Stimulated activated CD8-positive, alpha-beta memory T cell treated with anti-CD3 and anti-CD28 coated beads, Interleukin-7, amount 100 ng/mL, for 4 hours (primary cell): ENCODE results near the gene HARBI1.

Source experiments
- DNase-seq, 2 donors: peaks; one replicate each; pipeline ENCODE4 v3.0.0-alpha.2; 2020; ENCODE audit warnings: low read depth in 2 of 2

HARBI1 gene

GRCh38 chr11:46617134-46617971 is at the start of gene HARBI1, which contains the start of gene ATG13:
HARBI1 (minus strand) TSS chr11:46617227; CDS start chr11:46616237, 990 bp downstream.
ATG13 (plus strand) TSS chr11:46617553; CDS start chr11:46644292, 26,739 bp downstream.
- peak; percentile 87 to 93 for DNase-seq

- DNase-seq, result no peak
Observed at GRCh38 chr11:46666516-46666915, 49.5 kb upstream of the HARBI1 start.

- no peak for DNase-seq
Observed at GRCh38 chr11:46665356-46665755, 48.3 kb upstream of the HARBI1 start.

- no peak for DNase-seq
Observed at GRCh38 chr11:46664612-46665011, 47.6 kb upstream of the HARBI1 start.

GRCh38 chr11:46663277-46663940 is 46.4 kb upstream of the HARBI1 start:
- no peak for DNase-seq

GRCh38 chr11:46662366-46662765 is 45.3 kb upstream of the HARBI1 start:
- no peak for DNase-seq

- no peak for DNase-seq
Observed at GRCh38 chr11:46661836-46662235, 44.8 kb upstream of the HARBI1 start.

GRCh38 chr11:46659908-46660307 is 42.9 kb upstream of the HARBI1 start:
- no peak for DNase-seq

- DNase-seq, result no peak
Observed at GRCh38 chr11:46658259-46658658, 41.2 kb upstream of the HARBI1 start.

GRCh38 chr11:46657186-46657585 is 40.2 kb upstream of the HARBI1 start:
- DNase-seq, result no peak

- no peak for DNase-seq
Observed at GRCh38 chr11:46655631-46656030, 38.6 kb upstream of the HARBI1 start.

GRCh38 chr11:46649180-46649738 is 32.2 kb upstream of the HARBI1 start:
- no peak for DNase-seq

- no peak for DNase-seq
Observed at GRCh38 chr11:46643986-46644385, 27.0 kb upstream of the HARBI1 start.

GRCh38 chr11:46643531-46643930 is 26.5 kb upstream of the HARBI1 start:
- no peak for DNase-seq

- DNase-seq, result no peak
Observed at GRCh38 chr11:46642627-46643335, 25.8 kb upstream of the HARBI1 start.

- DNase-seq, result no peak
Observed at GRCh38 chr11:46641639-46642038, 24.6 kb upstream of the HARBI1 start.

GRCh38 chr11:46640036-46640788 is 23.2 kb upstream of the HARBI1 start:
- no peak for DNase-seq

GRCh38 chr11:46639197-46639839 is 22.3 kb upstream of the HARBI1 start:
- DNase-seq, result no peak

GRCh38 chr11:46637546-46637945 is 20.5 kb upstream of the HARBI1 start:
- no peak for DNase-seq

GRCh38 chr11:46635557-46636139 is 18.6 kb upstream of the HARBI1 start:
- no peak for DNase-seq
